GM19240 (cell line): ENCODE measurements around the gene NTM.

Experiments
- DNase-seq: peaks from one replicate; pipeline ENCODE4 v3.0.0; 2011; ENCODE audit warnings: low spot score; ENCODE audit not compliant: insufficient read length

NTM gene

DNA sequence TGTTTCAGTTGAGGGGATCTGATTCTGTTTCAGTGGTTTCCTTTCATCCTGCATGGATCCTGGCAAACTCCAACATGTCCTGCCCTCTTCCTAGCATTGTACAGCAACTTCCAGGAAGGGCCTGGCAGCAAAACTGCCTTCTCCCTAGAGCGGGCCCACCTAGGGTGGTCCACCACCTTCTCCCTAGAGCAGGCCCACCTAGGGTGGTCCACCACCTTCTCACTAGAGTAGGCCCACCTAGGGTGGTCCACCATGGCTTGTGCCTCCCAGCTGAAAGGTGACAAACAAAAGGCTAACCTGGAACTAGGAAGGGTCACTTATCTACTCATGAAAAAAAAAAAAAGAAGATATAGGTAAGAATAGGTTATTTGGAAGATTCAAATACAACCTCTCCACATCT, 92.2 kb downstream of the NTM start:
- no peak for DNase-seq

DNA sequence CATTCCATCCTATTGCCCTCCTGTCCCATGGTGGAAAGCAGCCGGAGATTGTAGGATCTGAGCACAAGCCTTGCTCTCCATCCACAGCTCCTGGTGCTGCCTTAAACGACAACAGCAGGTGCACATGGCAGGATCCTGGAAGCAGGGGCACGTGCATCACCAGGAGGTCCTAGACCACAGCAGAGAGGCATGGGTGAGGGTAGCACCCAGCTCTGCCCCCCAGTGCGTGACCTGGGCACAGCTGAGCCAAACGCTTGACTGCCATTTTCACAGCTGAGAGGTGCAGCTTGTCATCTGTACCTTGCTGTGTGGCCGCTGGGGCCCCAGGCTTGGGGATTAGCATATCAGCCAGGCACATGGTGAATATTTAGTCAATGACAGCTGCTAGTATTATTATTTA, 92.7 kb downstream of the NTM start:
- no peak for DNase-seq

DNA sequence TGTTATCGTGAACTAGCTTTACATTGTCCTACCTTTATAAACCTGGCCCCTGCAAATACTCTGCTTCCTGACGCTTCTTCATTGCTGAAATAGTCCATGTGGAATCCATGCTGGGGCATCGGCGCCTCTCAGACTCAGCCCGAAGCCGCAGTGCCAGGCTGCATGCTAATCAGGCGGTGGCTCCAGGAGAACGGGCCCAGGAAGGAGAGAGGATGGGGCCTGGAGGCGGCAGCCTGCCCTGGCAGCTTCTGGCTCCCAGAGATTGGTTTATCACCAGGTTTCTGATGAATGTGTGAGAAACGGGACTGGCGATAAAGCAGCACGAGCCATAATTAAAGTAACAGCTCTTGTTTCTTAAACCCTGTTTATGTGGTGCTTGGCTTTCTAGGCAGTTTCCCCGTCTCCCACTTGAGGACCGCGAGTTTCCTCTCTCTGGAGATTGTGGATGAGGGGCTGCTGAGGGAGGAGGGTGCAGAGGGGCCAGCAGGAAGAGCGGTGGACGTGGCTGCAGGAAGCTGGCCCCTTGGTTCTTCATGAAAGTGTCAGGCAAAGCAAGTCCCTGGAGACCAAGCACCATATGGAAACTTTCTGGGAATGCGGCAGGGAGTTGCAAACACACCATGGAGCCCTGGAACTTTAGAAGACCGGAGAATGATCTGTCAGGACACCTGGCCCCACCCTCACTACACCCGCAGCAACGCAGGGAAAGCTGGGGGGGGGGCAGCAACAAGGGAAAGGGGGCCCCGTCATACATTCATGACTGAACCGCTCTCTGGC, 93.4 kb downstream of the NTM start:
- no peak for DNase-seq

DNA sequence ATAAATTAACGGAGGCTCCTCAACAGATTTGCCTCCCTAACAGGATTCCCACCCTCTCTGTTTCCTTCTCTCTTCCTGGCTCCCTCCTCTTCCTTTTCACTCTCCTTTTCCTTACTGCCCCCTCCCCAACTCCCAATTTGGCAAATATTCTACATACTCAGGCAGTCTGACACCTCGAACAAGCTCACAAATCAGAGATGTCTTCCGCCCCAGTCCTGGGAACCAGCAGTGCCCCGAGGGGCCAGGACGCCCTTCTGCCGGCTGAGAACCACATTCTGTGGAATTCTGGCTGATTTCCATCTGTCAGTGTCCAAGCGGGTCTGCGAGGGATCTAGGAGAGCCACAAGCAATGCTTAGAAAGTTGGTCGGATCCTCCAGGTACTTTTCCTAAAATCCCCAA, 94.0 kb downstream of the NTM start:
- DNase-seq, result no peak

DNA sequence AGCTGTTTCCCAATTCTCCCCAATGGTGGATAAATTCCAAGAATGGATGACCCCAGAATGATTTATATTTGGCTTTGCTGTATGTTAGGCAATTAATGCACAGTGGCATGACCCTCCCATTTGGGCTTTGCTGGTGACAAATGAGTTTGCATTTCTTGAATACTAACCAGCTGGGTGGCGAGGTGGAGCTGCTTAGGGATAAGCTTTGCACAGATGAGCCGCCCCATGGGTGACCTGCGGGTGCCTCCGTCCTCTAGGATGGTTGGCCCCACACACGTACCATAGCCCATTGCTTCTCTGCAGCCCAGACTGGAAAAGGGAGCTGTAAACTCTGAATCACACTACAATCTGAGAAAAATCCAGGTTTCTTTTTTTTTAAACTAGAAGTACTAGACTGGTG, 94.6 kb downstream of the NTM start:
- DNase-seq, result no peak

DNA sequence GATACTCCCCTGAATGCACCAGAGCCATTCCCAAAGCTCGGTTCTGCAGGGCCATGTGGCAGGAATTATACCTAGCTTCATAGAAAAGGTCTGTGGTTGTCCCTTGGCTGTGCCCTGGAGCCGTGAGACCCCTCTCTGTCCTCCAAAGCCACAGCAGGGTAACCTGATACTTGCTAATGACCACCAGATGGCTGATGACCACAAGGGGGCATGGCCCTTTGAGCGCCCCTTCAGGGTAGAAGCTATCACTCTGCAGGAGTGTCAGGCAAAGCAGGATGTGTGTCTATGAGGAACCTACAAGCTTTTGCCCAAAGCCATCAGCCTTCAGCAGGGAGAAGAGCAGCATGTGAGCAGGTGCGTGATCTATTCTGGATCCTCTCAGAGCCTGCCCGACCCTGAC, 95.3 kb downstream of the NTM start:
- no peak for DNase-seq

DNA sequence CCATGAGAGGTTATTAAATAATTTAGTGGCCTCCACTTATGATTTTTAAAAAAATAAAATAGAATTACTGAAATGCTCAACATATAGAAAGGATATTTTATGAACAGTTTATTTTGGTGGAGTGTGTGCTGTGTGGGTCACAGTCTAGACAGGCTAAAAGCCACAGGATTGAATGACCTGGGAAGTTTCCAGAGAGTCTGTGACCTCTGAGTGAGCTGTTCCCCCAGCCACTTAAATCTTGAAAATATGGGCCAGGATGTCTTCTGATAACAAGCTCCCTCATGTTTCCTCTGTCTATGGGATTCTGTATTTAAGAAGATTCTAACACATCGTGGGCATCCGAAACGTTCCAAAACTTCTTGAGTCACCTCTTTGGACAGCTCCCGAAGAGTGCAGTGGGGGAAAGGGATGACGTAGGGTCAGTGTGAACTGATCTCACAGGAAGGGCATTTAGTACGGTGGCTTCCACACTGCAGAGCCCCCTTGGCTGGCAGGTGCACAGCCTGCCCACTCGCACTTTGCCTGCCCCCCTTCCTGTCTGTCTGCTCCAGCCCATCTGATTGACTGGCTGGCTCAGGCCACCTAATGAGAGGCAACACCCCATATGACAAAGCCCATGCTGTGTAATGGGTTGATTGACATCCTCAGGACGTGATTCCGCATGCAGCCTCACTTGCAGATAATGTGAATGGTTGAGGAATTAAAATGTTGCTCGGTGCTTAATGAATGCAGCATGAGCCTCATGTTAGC, 97.4 kb downstream of the NTM start:
- DNase-seq, result no peak

DNA sequence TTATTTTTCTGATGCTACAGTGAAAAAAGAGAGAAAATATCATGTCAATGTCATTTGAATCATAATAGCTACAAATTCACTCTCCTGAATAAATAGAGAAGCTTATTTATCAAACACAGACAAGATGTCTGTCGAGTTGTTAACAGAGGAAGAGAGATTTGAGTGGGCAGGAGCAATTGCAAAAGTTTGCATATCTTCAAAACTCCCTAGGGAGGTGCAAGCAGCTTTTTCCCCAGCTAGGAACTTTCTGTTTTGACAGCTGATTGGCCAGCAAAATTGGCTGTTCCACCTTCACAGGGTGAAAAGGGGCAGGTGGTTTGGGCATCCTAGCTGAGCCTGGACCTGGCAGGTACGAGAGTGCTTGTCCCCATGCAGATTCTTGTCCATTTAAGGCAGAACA, 98.2 kb downstream of the NTM start:
- DNase-seq, result no peak

DNA sequence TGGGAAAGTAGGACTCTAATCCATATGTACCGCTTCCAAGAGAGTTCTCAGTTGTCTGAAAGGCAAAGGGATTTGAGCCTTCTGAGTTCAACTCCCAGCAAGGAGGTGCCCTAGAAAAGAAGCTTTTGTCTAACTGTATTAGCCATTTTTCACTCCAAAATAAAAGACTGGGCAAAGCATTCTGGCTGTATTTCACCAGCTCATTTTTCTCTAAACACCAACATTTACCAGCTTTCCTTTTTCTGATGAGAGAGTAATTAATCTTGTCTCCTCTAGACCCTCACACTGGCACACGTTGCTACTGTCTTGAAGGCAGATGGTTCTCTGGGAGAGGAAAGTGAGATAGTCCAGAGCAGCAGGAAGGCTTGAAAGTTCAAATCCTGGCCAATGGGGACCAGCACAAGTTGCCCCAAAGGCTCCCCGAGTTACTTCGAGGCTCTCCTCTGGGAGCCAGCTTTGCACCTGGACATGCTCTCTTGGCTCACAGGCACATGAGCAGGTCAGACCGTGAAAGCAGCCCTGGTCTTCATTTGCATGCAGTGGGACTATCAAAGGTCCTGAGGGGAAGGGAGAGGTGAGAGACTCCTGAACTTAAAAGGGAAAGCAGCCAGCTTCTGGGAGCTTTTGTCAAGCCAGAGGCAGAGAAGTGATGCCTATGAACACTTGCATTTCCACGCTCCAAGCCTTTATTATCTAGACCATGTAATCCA, 100.0 kb downstream of the NTM start:
- DNase-seq, result no peak

DNA sequence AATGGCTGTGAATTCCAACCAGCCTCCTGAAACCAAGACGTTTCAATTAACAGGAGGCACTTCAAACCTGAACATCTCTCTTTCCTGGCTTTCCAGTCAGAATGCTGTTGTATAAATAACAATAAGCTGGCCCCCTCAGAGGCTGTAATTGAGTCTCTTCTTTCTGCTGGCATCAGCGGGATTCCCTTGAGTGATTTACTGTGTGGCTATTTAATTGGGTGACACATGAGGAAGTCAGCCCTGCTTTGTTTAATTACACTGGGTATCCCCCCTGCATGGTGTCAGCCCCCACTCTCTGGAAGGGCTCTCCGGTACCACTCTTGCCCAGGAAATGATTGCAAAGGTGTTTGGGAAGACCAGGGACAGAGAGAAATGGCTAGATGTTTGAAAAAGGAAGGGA, 101.6 kb downstream of the NTM start:
- no peak for DNase-seq

DNA sequence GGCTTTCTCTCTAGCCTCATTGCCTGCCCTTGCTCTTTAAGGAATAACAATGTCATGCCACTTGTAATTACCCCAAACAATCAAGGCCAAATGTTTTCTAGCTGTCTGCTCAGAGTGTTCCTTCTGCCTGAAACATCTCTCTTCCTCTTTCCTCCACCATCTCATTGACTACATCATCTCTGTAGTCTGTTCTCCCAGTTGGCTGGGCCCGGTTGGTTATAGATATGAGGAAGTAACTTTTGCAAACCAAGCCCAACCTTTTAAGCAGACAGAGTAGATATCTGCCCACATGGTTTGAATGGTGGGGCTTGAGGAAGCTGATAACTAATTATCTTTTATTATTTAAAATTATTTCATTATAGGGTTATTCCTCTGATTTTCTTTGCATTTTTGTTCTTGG, 104.5 kb downstream of the NTM start:
- DNase-seq, result no peak

DNA sequence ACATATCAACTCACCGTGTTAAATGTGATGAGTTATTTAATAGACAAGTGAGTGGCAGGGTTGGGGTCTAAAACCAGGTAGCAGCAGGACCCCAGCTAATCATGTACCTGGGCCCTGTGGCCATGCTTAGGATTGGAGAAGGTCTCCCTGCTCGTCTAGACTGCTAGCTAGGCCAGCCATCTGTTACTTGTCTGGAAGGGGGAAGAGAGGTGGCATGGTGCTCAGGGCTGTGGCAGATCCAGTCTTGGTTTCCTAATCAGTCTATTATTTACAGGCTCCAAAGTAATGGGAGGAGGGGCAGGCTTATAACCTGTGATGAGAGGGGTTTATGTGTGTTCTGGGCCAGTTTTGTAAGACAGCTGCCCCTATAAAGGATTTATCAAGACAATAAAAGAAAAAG, 105.9 kb downstream of the NTM start:
- no peak for DNase-seq

DNA sequence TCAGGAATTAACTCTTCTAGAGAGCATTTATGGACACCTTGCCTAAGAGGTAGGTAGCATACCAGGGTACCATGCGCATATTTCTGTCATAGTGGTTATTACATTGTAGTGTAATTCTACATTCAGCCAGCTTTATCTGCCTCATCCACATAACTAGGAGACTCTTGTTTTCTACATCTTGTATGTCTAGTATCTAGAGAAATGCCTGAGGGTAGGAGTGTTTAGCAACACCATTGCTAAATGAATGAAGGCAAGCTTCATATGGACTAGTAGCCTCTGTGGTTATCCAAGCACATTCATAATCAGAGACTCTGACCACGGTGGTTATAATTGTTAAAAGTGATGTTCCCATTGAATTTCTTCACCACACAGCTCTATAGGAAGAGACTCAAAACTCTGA, 107.9 kb downstream of the NTM start:
- no peak for DNase-seq

DNA sequence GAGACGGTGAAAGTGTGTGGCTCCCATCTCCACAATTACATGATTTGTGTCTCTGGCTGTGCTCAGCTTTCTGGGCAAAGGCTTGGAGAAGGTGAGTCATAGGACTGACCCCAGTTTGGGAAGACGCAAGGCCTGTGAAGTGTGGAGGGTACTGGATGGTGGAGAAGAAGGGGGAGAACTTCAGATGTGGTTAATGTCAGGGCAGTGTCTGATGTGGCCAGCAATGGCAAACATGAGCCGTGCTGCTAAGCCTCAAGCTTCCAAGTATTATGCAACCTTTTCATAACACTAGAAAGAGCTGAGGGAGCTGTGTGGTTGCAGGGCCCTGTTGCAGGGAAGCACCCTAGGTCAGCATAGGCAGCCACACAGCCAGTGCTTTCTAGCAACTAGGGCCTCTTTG, 110.9 kb downstream of the NTM start:
- DNase-seq, result no peak

DNA sequence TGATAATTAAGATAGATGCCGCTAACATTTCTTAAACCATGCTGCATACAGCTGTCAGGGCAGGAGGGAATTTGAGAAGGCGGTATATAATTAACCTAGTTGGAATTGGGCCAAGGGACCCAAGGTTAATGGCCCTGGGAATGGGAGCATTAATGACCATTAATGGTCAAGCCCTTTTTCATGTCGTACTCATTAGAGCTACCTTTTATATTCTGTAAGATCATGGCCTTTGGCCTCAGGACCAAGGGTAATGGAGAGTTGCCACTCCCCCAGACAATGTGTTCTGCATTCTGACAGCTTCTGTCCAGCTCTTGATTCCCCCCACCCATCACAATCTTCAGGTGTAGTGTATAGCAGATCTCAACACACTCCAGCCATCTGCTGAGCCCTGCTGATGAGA, 111.6 kb downstream of the NTM start:
- no peak for DNase-seq

DNA sequence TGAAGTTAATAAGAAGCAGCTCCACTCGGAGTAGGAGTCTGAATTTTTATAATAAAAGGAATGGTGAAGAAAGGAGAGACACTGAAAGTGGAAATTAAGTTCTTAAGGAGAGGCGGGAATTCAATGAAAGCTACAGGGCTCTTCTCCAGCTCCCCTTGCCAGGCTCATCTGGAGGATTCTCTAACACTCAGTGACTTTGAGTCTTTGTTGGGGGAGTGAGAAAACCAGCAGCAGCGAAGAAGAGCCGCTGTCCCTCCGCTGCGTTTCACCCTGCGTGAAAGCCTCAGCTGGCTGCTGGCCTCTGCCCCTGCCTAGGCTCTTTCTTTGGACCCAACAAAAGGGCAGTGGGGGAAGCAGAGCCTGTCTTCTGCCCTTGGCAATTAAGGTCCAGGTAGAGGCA, 113.0 kb downstream of the NTM start:
- no peak for DNase-seq

DNA sequence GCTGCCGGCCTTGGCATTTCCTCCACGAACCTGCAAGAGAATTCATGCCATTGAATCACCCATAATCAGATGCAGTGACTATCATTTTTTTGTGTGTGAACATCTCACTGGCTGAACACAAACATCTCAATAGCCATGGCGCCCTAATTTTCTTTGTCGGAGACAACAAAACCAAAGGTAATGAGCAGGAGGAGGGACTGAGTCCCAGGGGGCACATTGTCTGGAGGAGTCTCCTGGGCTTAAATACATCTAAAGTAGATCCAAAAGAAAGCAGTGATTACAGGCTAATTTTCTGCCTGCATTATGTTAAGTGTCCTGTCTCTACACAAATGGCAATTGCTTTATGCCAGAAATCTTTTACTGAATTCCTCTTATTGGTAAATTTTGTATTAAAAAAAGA, 113.5 kb downstream of the NTM start:
- no peak for DNase-seq

DNA sequence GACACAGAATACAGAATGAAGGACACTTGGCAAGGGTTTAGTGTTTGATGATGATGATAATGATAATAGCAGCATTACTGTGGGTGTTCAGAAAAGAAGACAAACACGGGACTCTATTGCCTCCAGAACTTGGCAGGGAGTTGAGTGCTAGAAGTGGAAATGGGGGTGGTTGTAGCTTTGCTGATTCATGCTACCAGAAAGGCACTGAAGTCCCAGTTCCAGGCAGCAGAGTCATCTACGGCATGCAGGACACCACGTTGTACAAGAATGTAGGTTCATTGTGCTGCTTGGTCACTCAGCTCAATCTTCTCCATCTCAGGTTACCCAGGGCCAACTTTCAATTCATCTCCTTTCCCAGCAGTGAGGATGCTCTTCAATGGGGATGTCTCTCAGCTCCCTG, 115.7 kb downstream of the NTM start:
- DNase-seq, result no peak

DNA sequence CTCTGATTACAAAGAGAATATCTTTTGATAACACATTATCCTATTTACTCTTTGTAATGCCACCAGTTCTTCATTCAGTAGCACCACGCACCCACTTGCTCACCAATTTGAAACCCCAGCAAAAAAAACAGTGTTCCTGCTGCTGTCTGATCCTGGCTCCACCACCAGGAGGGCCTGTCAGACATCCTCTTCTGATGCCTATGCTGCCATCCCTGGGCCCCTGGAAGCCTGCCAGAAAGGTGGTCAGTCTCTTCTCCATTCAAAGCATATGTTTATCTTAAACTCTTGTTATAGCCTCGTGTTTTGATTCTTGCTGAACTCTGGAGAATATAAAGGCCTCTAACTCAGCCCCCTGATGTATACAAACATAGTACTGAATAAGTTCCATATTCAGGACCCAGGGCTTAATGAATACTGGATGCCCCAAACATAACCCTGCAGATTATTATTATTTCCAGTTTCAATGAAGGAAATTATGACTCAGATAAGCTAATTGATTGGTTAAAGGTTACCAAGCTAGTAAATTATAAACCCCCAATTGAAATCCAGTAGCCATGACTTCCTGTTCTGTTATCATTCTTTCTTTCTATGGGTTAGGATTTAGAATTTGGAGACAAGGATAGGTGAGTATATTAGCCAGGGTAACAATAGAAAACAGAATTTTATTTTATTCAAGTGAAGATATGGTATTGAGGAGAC, 116.7 kb downstream of the NTM start:
- DNase-seq, result no peak

DNA sequence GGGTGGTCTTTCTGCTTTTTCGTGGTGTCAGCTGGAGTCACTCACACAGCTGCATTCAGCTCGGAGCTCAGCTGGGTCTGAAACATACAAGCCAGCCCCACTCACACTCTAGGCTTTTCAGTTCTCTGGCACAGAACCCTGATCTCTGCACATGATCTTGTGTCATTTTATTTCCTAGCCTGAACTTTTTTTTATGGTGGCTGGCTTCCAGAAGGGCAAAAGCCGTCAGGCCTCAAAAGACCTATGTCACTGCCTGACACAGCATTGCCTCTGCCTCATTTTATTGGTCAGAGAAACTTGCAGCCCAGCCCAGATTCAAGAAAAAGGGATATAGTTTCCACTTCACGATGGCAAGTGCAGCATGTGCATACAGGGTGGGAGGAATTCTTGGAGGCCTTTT, 117.8 kb downstream of the NTM start:
- no peak for DNase-seq

DNA sequence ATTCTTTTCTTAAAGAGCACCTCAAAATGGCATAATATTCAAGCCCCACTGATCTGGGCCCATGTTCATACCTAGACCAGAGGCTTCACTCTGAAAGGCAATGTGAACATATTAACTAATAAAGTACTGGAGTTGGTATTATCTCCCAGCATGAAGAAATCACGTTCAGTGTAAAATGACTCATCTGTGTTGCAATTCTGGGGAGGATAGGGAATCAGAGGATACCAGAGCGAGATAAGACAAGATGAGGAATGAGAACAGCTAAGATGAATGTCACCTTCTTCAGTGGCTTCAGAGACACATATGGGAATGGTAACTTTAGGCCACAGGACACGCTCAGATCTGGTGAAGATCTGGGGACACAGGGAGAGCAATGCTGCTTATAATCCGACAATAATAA, 121.1 kb downstream of the NTM start:
- no peak for DNase-seq

DNA sequence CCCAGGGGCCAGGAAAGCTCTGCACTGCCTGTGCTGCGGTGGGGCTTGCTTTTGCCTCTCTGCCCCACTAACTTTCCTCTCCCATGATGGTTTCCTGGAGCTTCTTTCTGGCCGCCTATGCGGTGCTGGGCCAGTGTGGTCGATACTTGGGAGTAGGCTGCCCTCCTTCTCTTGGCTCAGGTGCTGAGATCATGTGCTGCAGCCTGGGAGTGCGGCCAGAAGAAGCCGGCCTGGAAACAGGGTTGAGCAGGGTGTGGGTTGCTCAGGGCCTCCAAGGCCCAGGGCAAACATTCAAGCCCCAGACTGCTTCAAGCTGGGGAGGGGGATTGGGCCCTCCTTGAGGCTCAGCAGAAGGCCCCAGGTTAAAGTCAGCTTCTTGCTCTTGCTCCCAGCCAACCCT, 125.0 kb downstream of the NTM start:
- no peak for DNase-seq
